ENCODE results near the gene LIMS1.
"Not testable (repeated sequence)": the region's sequence is repeated elsewhere in the genome, so short reads cannot be mapped to it uniquely, and the experiment has no call there.

Gene LIMS1

GRCh38 chr2:108643261-108643849, 109.1 kb downstream of the LIMS1 start:
- no peaks in the 10 kb centered on the region for H3K79me2 ChIP-seq (ENCODE audit: control insufficient read depth, insufficient read depth, low read length, poor library complexity)
- no peak overlapping the region for H3K9ac ChIP-seq (ENCODE audit: low read length)
- H3K4me2 ChIP-seq (ENCODE audit: low read length) = no peak overlapping the region
- H3K14ac ChIP-seq (ENCODE audit: low read length) = no peak overlapping the region
- no peaks in the 10 kb centered on the region for H3K79me1 ChIP-seq (ENCODE audit: low read length)
- no peak overlapping the region for H3K27ac ChIP-seq (ENCODE audit: low read depth, low read length)
- no peak overlapping the region for H2BK12ac ChIP-seq (ENCODE audit: low read length)
- no peaks in the 10 kb centered on the region for H3K27me3 ChIP-seq (ENCODE audit: insufficient read depth, low read length)
- H3K4ac ChIP-seq (ENCODE audit: low read depth, low read length) = no peak overlapping the region
- H3K4me1 ChIP-seq (ENCODE audit: control insufficient read depth in 1 of 2, insufficient read depth in 2 of 2, low read length in 2 of 2) = no peaks in the 10 kb centered on the region
- no peak for DNase-seq
- H2AFZ ChIP-seq (ENCODE audit: insufficient read depth, low read length, poor library complexity) = no peak overlapping the region
- no peak overlapping the region for H2AK5ac ChIP-seq (ENCODE audit: low read length)
- H3K23ac ChIP-seq (ENCODE audit: low read length) = no peak overlapping the region
- no peak overlapping the region for H2BK5ac ChIP-seq (ENCODE audit: low read depth, low read length, poor library complexity)
- H4K12ac ChIP-seq (ENCODE audit: low read depth, low read length) = no peak overlapping the region
- H3K36me3 ChIP-seq (ENCODE audit: control insufficient read depth in 1 of 2, insufficient read depth in 2 of 2, low read length in 2 of 2) = no peaks in the 10 kb centered on the region
- no peak overlapping the region for H3K4me3 ChIP-seq (ENCODE audit: low read depth, low read length)
- H4K8ac ChIP-seq (ENCODE audit: low read depth, low read length) = no peak overlapping the region
- H4K91ac ChIP-seq (ENCODE audit: low read depth, low read length) = no peak overlapping the region
- WGBS (ENCODE audit: extremely low coverage, insufficient coverage, insufficient read length) = no CpG with 5 or more reads among the region's 15 CpGs
- H3K9me3 ChIP-seq (ENCODE audit: insufficient read depth, low read depth, low read length) = peaks cover 2% of the 10 kb centered on the region
- no peak overlapping the region for H2BK120ac ChIP-seq (ENCODE audit: insufficient read depth, low read length, poor library complexity)
- H3K18ac ChIP-seq (ENCODE audit: low read length) = no peak overlapping the region

- not testable (repeated sequence) for H3K27ac ChIP-seq (ENCODE audit: low read depth, low read length); H2BK120ac ChIP-seq (ENCODE audit: insufficient read depth, low read length, poor library complexity); H3K36me3 ChIP-seq (ENCODE audit: control insufficient read depth in 1 of 2, insufficient read depth in 2 of 2, low read length in 2 of 2); H3K4me2 ChIP-seq (ENCODE audit: low read length); H2AFZ ChIP-seq (ENCODE audit: insufficient read depth, low read length, poor library complexity); H4K91ac ChIP-seq (ENCODE audit: low read depth, low read length); H3K23ac ChIP-seq (ENCODE audit: low read length); H3K9ac ChIP-seq (ENCODE audit: low read length); H2BK12ac ChIP-seq (ENCODE audit: low read length); H3K9me3 ChIP-seq (ENCODE audit: insufficient read depth, low read depth, low read length); H4K12ac ChIP-seq (ENCODE audit: low read depth, low read length); H3K79me1 ChIP-seq (ENCODE audit: low read length); H3K4me1 ChIP-seq (ENCODE audit: control insufficient read depth in 1 of 2, insufficient read depth in 2 of 2, low read length in 2 of 2); H3K4me3 ChIP-seq (ENCODE audit: low read depth, low read length); H3K18ac ChIP-seq (ENCODE audit: low read length); H4K8ac ChIP-seq (ENCODE audit: low read depth, low read length); H2AK5ac ChIP-seq (ENCODE audit: low read length); H3K27me3 ChIP-seq (ENCODE audit: insufficient read depth, low read length); H3K14ac ChIP-seq (ENCODE audit: low read length); H3K79me2 ChIP-seq (ENCODE audit: control insufficient read depth, insufficient read depth, low read length, poor library complexity); DNase-seq; H2BK5ac ChIP-seq (ENCODE audit: low read depth, low read length, poor library complexity); H3K4ac ChIP-seq (ENCODE audit: low read depth, low read length)
- WGBS (ENCODE audit: extremely low coverage, insufficient coverage, insufficient read length) = no CpG with 5 or more reads among the region's 4 CpGs
Observed at GRCh38 chr2:108643862-108644261, 109.6 kb downstream of the LIMS1 start.

GRCh38 chr2:108644446-108644845, 110.2 kb downstream of the LIMS1 start:
- not testable (repeated sequence) for H3K36me3 ChIP-seq (ENCODE audit: control insufficient read depth in 1 of 2, insufficient read depth in 2 of 2, low read length in 2 of 2); H3K4ac ChIP-seq (ENCODE audit: low read depth, low read length); H2AFZ ChIP-seq (ENCODE audit: insufficient read depth, low read length, poor library complexity); H3K18ac ChIP-seq (ENCODE audit: low read length); H3K79me2 ChIP-seq (ENCODE audit: control insufficient read depth, insufficient read depth, low read length, poor library complexity); H3K9me3 ChIP-seq (ENCODE audit: insufficient read depth, low read depth, low read length); H4K12ac ChIP-seq (ENCODE audit: low read depth, low read length); H2BK12ac ChIP-seq (ENCODE audit: low read length); H3K27ac ChIP-seq (ENCODE audit: low read depth, low read length); H2AK5ac ChIP-seq (ENCODE audit: low read length); H3K4me1 ChIP-seq (ENCODE audit: control insufficient read depth in 1 of 2, insufficient read depth in 2 of 2, low read length in 2 of 2); H2BK5ac ChIP-seq (ENCODE audit: low read depth, low read length, poor library complexity); H4K8ac ChIP-seq (ENCODE audit: low read depth, low read length); H4K91ac ChIP-seq (ENCODE audit: low read depth, low read length); H2BK120ac ChIP-seq (ENCODE audit: insufficient read depth, low read length, poor library complexity); H3K79me1 ChIP-seq (ENCODE audit: low read length); H3K14ac ChIP-seq (ENCODE audit: low read length); H3K27me3 ChIP-seq (ENCODE audit: insufficient read depth, low read length); H3K4me2 ChIP-seq (ENCODE audit: low read length); H3K4me3 ChIP-seq (ENCODE audit: low read depth, low read length); H3K23ac ChIP-seq (ENCODE audit: low read length); H3K9ac ChIP-seq (ENCODE audit: low read length); DNase-seq
- no CpG with 5 or more reads among the region's 6 CpGs for WGBS (ENCODE audit: extremely low coverage, insufficient coverage, insufficient read length)

- not testable (repeated sequence) for H3K9ac ChIP-seq (ENCODE audit: low read length); H3K4me2 ChIP-seq (ENCODE audit: low read length); H4K12ac ChIP-seq (ENCODE audit: low read depth, low read length); H3K9me3 ChIP-seq (ENCODE audit: insufficient read depth, low read depth, low read length); H3K79me2 ChIP-seq (ENCODE audit: control insufficient read depth, insufficient read depth, low read length, poor library complexity); H3K14ac ChIP-seq (ENCODE audit: low read length); H3K4me3 ChIP-seq (ENCODE audit: low read depth, low read length); H2BK120ac ChIP-seq (ENCODE audit: insufficient read depth, low read length, poor library complexity); H3K27ac ChIP-seq (ENCODE audit: low read depth, low read length); H4K8ac ChIP-seq (ENCODE audit: low read depth, low read length); H3K18ac ChIP-seq (ENCODE audit: low read length); H2BK12ac ChIP-seq (ENCODE audit: low read length); H3K4me1 ChIP-seq (ENCODE audit: control insufficient read depth in 1 of 2, insufficient read depth in 2 of 2, low read length in 2 of 2); H3K4ac ChIP-seq (ENCODE audit: low read depth, low read length); H2AFZ ChIP-seq (ENCODE audit: insufficient read depth, low read length, poor library complexity); H4K91ac ChIP-seq (ENCODE audit: low read depth, low read length); DNase-seq; H3K36me3 ChIP-seq (ENCODE audit: control insufficient read depth in 1 of 2, insufficient read depth in 2 of 2, low read length in 2 of 2); H3K79me1 ChIP-seq (ENCODE audit: low read length); H2BK5ac ChIP-seq (ENCODE audit: low read depth, low read length, poor library complexity); H3K27me3 ChIP-seq (ENCODE audit: insufficient read depth, low read length); H2AK5ac ChIP-seq (ENCODE audit: low read length); H3K23ac ChIP-seq (ENCODE audit: low read length)
Observed at GRCh38 chr2:108648796-108649195, 114.5 kb downstream of the LIMS1 start.

Data from trophoblast cell (in vitro differentiated cells and primary cell).